Sigmoid colon (tissue), 7 donors: Measurements from ENCODE around the gene KRAS. TPM values are rescaled to one million over a fixed set of nuclear protein-coding genes. Genes with fewer than 3 reads are reported as not detected.

Experiments
- DNase-seq: peaks from one replicate; pipeline ENCODE4 v3.0.0-alpha.2; 2019
- H3K27ac ChIP-seq, 4 donors: fragments of 200-600 bp; sonication (generic); one replicate each; pipeline ENCODE4 v1.5.1; 2016 to 2019; ENCODE audit warnings: mild to moderate bottlenecking in 1 of 4
- H3K27me3 ChIP-seq, 3 donors: fragments of 200-600 bp; sonication (generic); one replicate each; pipeline ENCODE4 v1.5.1; 2019; ENCODE audit warnings: mild to moderate bottlenecking in 1 of 3
- H3K36me3 ChIP-seq, 4 donors: fragments of 200-600 bp; sonication (generic); one replicate each; pipeline ENCODE4 v1.5.1; 2016 to 2019
- H3K4me1 ChIP-seq, 4 donors: fragments of 200-600 bp; sonication (generic); one replicate each; pipeline ENCODE4 v1.5.1; 2017 to 2019
- H3K4me3 ChIP-seq, 4 donors: fragments of 200-600 bp; sonication (generic); one replicate each; pipeline ENCODE4 v1.5.1; 2017 to 2019; ENCODE audit warnings: mild to moderate bottlenecking in 2 of 4, moderate library complexity in 1 of 4
- H3K9me3 ChIP-seq, 4 donors: fragments of 200-600 bp in 3 of 4; sonication (generic) in 3 of 4; one replicate each; pipeline versions ENCODE4 v1.5.1 to v1.6.1; 2013 to 2019
- EP300 ChIP-seq, 4 donors: sonication (generic); formaldehyde crosslinking; IDR thresholded peaks; one replicate each; pipeline ENCODE4 v1.6.1; 2017; ENCODE audit warnings: antibody characterized with exemption in 4 of 4
- POLR2A ChIP-seq, 2 donors: fragments of 450-650 bp; IDR thresholded peaks; one replicate each; pipeline ENCODE4 v1.6.1; 2016; ENCODE audit warnings: antibody characterized with exemption in 2 of 2, mild to moderate bottlenecking in 2 of 2, moderate library complexity in 2 of 2
- POLR2AphosphoS5 ChIP-seq, 4 donors: sonication (generic); formaldehyde crosslinking; IDR thresholded peaks; one replicate each; pipeline ENCODE4 v1.6.1; 2017; ENCODE audit warnings: antibody characterized with exemption in 4 of 4
- WGBS, 2 donors: extraction: QIAGEN DNeasy Blood & Tissue Kit; methylation state at CpG; one replicate each; pipeline ENCODE4 v1.1.7; 2013; 5-methylcytosine and 5-hydroxymethylcytosine counted together
- intact Hi-C: fragments of 100-400 bp; cut with DNase I; formaldehyde crosslinking; loops from one replicate; pipeline ENCODE4 v1.15.1; 2023
- polyA plus RNA-seq, 3 donors: library from polyadenylated mRNA; stranded (reverse); fragments of 200-250 nt; gene quantifications; one replicate each; pipeline ENCODE4 v1.2.3, GENCODE V29; 2013
- total RNA-seq, 4 donors: library from RNA; depleted of rRNA; stranded (reverse); fragments of >200 nt; gene quantifications; one replicate each; pipeline ENCODE4 v1.1.0, GENCODE V29; 2016
- TF ChIP-seq, protein P1 (sequence below), 4 experiments: fragments of 450-650 bp in 3 of 4; fragments of 200-600 bp in 1 of 4; IDR thresholded peaks; one replicate each; pipeline ENCODE4 v1.5.1; 2016 to 2019; ENCODE audit warnings: antibody characterized with exemption in 4 of 4, mild to moderate bottlenecking in 3 of 4, moderate library complexity in 2 of 4
- donor health status: healthy with polysubstance abuse.
- donor health status: Bipolar disorder and iron deficiency.
- donor health status: healthy.

KRAS gene
- total and polyA plus RNA-seq, 7 donors: 19.4 to 40.2 (median 23.9) TPM

DNA sequence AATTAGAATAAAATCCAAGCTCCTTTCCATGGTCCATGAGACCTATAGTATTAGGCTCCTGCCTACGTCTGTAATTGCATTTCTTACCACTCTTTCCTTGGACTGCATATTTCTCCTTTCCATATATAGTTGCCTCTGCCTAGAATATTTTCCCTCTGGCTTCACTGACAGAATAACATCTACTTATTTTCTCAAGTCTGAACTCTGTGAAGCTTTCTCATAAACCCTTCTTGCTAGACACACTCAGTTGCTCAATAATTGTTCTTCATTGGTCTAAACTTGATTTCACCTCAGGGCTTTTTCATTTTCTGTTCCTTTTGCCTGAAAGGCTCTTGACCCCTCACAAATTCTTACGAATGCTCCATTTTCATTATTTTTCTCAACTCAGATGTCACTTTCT, 36.9 kb upstream of the KRAS start:
- 92 to 94% methylated on average over 2 of the region's 2 CpGs for WGBS, 2 donors
- peak overlapping the region in 2 of 4 donors; percentile 7 to 79 for H3K27ac ChIP-seq
- no peak for DNase-seq
- TF ChIP-seq, protein P1, sequence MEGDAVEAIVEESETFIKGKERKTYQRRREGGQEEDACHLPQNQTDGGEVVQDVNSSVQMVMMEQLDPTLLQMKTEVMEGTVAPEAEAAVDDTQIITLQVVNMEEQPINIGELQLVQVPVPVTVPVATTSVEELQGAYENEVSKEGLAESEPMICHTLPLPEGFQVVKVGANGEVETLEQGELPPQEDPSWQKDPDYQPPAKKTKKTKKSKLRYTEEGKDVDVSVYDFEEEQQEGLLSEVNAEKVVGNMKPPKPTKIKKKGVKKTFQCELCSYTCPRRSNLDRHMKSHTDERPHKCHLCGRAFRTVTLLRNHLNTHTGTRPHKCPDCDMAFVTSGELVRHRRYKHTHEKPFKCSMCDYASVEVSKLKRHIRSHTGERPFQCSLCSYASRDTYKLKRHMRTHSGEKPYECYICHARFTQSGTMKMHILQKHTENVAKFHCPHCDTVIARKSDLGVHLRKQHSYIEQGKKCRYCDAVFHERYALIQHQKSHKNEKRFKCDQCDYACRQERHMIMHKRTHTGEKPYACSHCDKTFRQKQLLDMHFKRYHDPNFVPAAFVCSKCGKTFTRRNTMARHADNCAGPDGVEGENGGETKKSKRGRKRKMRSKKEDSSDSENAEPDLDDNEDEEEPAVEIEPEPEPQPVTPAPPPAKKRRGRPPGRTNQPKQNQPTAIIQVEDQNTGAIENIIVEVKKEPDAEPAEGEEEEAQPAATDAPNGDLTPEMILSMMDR (IDR thresholded peaks at IDR 0.05): no peak
- TF ChIP-seq POLR2A (IDR thresholded peaks at IDR 0.05) (no peak), POLR2AphosphoS5 (IDR thresholded peaks at IDR 0.05) (peak in 1 of 4 donors; percentile 85), EP300 (IDR thresholded peaks at IDR 0.05) (peak in 1 of 4 donors; percentile 77)
- no peaks in the 10 kb centered on the region for H3K9me3 ChIP-seq
- H3K27me3 ChIP-seq: no peaks in the 10 kb centered on the region
- H3K36me3 ChIP-seq: no peaks in the 10 kb centered on the region
- peaks cover 0 to 41% (median 10%) of the 10 kb centered on the region in 4 donors for H3K4me1 ChIP-seq
- intact Hi-C loops: no loop called here
- no peak overlapping the region for H3K4me3 ChIP-seq

DNA sequence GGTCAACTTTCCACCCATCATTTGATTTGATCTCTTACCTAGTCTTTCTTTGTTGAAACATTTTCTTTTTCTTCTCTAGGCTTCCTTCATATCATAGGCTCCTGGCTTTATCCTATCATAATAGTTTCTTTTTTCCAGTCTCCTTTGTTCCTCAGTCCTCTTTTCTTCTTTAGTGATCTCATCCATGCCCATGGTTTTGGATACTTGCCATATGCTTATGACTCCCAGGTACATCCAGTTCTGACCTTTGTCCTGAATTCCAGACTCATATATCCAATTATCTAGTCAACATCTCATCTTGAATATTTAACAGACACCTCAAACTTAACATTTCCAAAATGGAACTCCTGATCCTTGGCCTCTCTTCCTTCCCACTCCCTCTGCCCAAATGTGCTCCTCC, 36.1 kb upstream of the KRAS start:
- DNase-seq: no peak
- Histone ChIP-seq H3K27ac (peak overlapping the region in 1 of 4 donors; percentile 79), H3K4me3 (no peak overlapping the region), H3K9me3 (no peaks in the 10 kb centered on the region), H3K36me3 (no peaks in the 10 kb centered on the region), H3K4me1 (peaks cover 0 to 48% (median 14%) of the 10 kb centered on the region in 4 donors), H3K27me3 (no peaks in the 10 kb centered on the region)
- TF ChIP-seq POLR2AphosphoS5 (IDR thresholded peaks at IDR 0.05): peak in 1 of 4 donors; percentile 40
- TF ChIP-seq, protein P1 (IDR thresholded peaks at IDR 0.05): no peak
- intact Hi-C loops: no loop called here

DNA sequence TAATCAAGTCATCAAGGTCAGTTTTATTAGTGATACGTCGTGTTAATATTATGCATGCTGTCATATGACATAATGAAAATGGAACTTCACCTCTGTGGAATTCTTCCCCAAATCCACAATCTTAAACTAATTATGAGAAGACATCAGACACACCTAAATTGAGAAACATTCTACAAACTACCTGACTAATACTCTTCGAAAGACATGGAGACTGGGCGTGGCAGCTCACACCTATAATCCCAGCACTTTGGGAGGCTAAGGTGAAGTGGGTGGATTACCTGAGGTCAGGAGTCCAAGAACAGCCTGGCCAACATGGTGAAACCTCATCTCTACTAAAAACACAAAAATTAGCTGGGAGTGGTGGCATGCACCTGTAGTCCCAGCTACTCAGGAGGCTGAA, 33.3 kb upstream of the KRAS start:
- DNase-seq: no peak
- Histone ChIP-seq H3K27me3 (no peaks in the 10 kb centered on the region), H3K27ac (peak overlapping the region in 3 of 4 donors; percentile 68 to 79 (median 73)), H3K9me3 (no peaks in the 10 kb centered on the region), H3K4me1 (peaks cover 0 to 48% (median 14%) of the 10 kb centered on the region in 4 donors), H3K36me3 (no peaks in the 10 kb centered on the region), H3K4me3 (no peak overlapping the region)
- WGBS, 2 donors: 78 to 93% methylated on average over 4 of the region's 4 CpGs
- TF ChIP-seq EP300 (IDR thresholded peaks at IDR 0.05) (no peak), POLR2AphosphoS5 (IDR thresholded peaks at IDR 0.05) (no peak), POLR2A (IDR thresholded peaks at IDR 0.05) (no peak)
- TF ChIP-seq, protein P1 (IDR thresholded peaks at IDR 0.05): no peak
- intact Hi-C loops: no loop called here

DNA sequence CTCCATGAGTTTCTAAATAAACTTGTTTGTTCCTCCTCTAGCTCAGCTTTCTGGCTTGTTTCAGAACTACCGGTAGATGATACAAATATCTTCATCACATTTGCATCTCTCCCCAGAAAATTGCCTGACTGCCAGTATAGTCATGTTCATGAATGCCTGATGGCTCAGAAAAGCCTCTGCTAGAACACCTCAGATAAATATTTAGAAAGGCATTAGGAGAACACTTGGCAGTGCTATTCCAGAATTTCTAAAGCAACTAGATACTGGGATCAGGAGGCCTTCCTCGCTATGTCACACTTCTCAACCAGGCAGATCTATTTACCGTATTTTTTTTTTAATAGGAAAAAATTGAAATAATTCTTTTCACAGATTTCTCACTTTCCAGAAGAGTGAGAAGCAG, 32.3 kb upstream of the KRAS start:
- no peak for DNase-seq
- Histone ChIP-seq H3K4me1 (peaks cover 0 to 45% (median 14%) of the 10 kb centered on the region in 4 donors), H3K27me3 (no peaks in the 10 kb centered on the region), H3K4me3 (no peak overlapping the region), H3K36me3 (no peaks in the 10 kb centered on the region), H3K27ac (peak overlapping the region; percentile 68 to 79 (median 71)), H3K9me3 (no peaks in the 10 kb centered on the region)
- WGBS, 2 donors: 80 to 88% methylated on average over 3 of the region's 3 CpGs
- intact Hi-C loops: no loop called here
- TF ChIP-seq POLR2A (IDR thresholded peaks at IDR 0.05) (no peak), EP300 (IDR thresholded peaks at IDR 0.05) (no peak), POLR2AphosphoS5 (IDR thresholded peaks at IDR 0.05) (no peak)
- TF ChIP-seq, protein P1 (IDR thresholded peaks at IDR 0.05): no peak

DNA sequence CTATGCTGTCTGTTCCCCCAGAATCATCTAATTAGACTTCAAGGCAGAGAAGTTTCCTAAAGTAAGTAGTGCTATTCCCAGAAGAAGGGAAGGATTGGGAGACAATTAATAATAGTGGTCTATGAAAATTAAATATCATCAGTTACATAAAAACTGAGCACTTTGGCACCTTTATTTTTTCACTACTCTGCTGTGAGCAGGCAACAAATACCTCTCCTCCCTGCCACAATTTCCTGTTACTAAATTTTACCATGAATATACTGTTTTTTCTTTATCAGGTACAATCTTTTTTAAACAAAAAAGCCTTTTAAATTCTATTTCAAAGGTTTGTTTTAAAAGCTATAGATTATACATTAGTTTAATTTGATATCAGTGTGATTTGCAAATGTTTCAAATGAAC, 29.4 kb upstream of the KRAS start:
- no peak for TF ChIP-seq EP300 (IDR thresholded peaks at IDR 0.05)
- no peak for TF ChIP-seq POLR2A (IDR thresholded peaks at IDR 0.05)
- TF ChIP-seq, protein P1 (IDR thresholded peaks at IDR 0.05): no peak
- TF ChIP-seq POLR2AphosphoS5 (IDR thresholded peaks at IDR 0.05): no peak
- no peak overlapping the region for H3K27ac ChIP-seq
- no peaks in the 10 kb centered on the region for H3K27me3 ChIP-seq
- peaks cover 0 to 43% (median 23%) of the 10 kb centered on the region in 4 donors for H3K4me1 ChIP-seq
- H3K36me3 ChIP-seq: no peaks in the 10 kb centered on the region
- H3K9me3 ChIP-seq: no peaks in the 10 kb centered on the region
- H3K4me3 ChIP-seq: no peak overlapping the region
- DNase-seq: no peak
- intact Hi-C loops: no loop called here
